KMS-11 (cell line): ENCODE results near the gene TWNK.

Source experiments
- H2AFZ ChIP-seq: fragments of 200-600 bp; sonication (generic); 2 replicates; pipeline ENCODE4 v1.6.1; 2016; ENCODE audit warnings: antibody characterized with exemption, mixed run types, low read depth
- H3K27ac ChIP-seq: fragments of 200-600 bp; sonication (generic); 2 replicates; pipeline ENCODE4 v1.6.1; 2016; ENCODE audit warnings: mild to moderate bottlenecking, mixed run types
- H3K27me3 ChIP-seq: fragments of 200-600 bp; sonication (generic); 2 replicates; pipeline ENCODE4 v1.6.1; 2017; ENCODE audit warnings: mild to moderate bottlenecking, low read depth, mixed run types, moderate library complexity; ENCODE audit not compliant: insufficient read depth
- H3K36me3 ChIP-seq: fragments of 200-600 bp; sonication (generic); 2 replicates; pipeline ENCODE4 v1.6.1; 2017; ENCODE audit warnings: mild to moderate bottlenecking, mixed run types; ENCODE audit not compliant: insufficient read depth
- H3K4me1 ChIP-seq: fragments of 200-600 bp; sonication (generic); 2 replicates; pipeline ENCODE4 v1.6.1; 2016; ENCODE audit warnings: mild to moderate bottlenecking, low read depth, mixed run types; ENCODE audit not compliant: poor library complexity, severe bottlenecking
- H3K4me2 ChIP-seq: fragments of 200-600 bp; sonication (generic); 2 replicates; pipeline ENCODE4 v1.7.0; 2016; ENCODE audit warnings: mild to moderate bottlenecking, mixed run types
- H3K4me3 ChIP-seq: fragments of 200-600 bp; sonication (generic); IDR thresholded peaks from 2 replicates; pipeline ENCODE4 v1.6.1; 2017; ENCODE audit warnings: low read depth, low read length, mixed read lengths; ENCODE audit not compliant: insufficient read depth
- H3K79me2 ChIP-seq: fragments of 200-600 bp; sonication (generic); 2 replicates; pipeline ENCODE4 v1.6.1; 2016; ENCODE audit warnings: low read depth, mixed run types; ENCODE audit not compliant: insufficient read depth
- H3K9ac ChIP-seq: fragments of 200-600 bp; sonication (generic); 2 replicates; pipeline ENCODE4 v1.6.1; 2016; ENCODE audit warnings: mild to moderate bottlenecking, mixed run types
- H4K20me1 ChIP-seq: fragments of 200-600 bp; sonication (generic); 2 replicates; pipeline ENCODE4 v1.6.1; 2016; ENCODE audit warnings: mild to moderate bottlenecking, mixed run types; ENCODE audit not compliant: insufficient read depth
- CTCF ChIP-seq: fragments of 200-600 bp; sonication (generic); conservative IDR thresholded peaks from 2 replicates; pipeline ENCODE4 v1.6.1; 2017; ENCODE audit warnings: low read depth, mild to moderate bottlenecking, antibody characterized with exemption, low read length, moderate library complexity, mixed read lengths

TWNK gene

GRCh38 chr10:100976906-100977305 is 10.4 kb upstream of the TWNK start:
- no peaks in the 10 kb centered on the region for H3K27me3 ChIP-seq
- H3K4me2 ChIP-seq: no peak overlapping the region
- H2AFZ ChIP-seq: no peak overlapping the region
- H3K36me3 ChIP-seq: no peaks in the 10 kb centered on the region
- no peak overlapping the region for H3K4me3 ChIP-seq
- no peak overlapping the region for H3K27ac ChIP-seq
- no peaks in the 10 kb centered on the region for H4K20me1 ChIP-seq
- no peaks in the 10 kb centered on the region for H3K79me2 ChIP-seq
- no peak for TF ChIP-seq CTCF
- no peak overlapping the region for H3K9ac ChIP-seq
- no peaks in the 10 kb centered on the region for H3K4me1 ChIP-seq

GRCh38 chr10:100977436-100977835 is 9.9 kb upstream of the TWNK start:
- H3K27me3 ChIP-seq: no peaks in the 10 kb centered on the region
- H3K27ac ChIP-seq: no peak overlapping the region
- no peak overlapping the region for H3K4me2 ChIP-seq
- no peak overlapping the region for H2AFZ ChIP-seq
- H3K9ac ChIP-seq: no peak overlapping the region
- no peaks in the 10 kb centered on the region for H3K4me1 ChIP-seq
- H3K79me2 ChIP-seq: no peaks in the 10 kb centered on the region
- H3K36me3 ChIP-seq: no peaks in the 10 kb centered on the region
- H3K4me3 ChIP-seq: no peak overlapping the region
- no peak for TF ChIP-seq CTCF
- H4K20me1 ChIP-seq: no peaks in the 10 kb centered on the region

GRCh38 chr10:100978121-100978900 is 9.0 kb upstream of the TWNK start:
- Histone ChIP-seq H3K4me1 (no peaks in the 10 kb centered on the region), H2AFZ (no peak overlapping the region), H4K20me1 (no peaks in the 10 kb centered on the region), H3K9ac (no peak overlapping the region), H3K27ac (no peak overlapping the region), H3K36me3 (no peaks in the 10 kb centered on the region), H3K79me2 (no peaks in the 10 kb centered on the region), H3K4me2 (no peak overlapping the region), H3K27me3 (no peaks in the 10 kb centered on the region), H3K4me3 (no peak overlapping the region)
- no peak for TF ChIP-seq CTCF

- Histone ChIP-seq H3K36me3 (no peaks in the 10 kb centered on the region), H3K27ac (no peak overlapping the region), H3K4me3 (no peak overlapping the region), H3K27me3 (no peaks in the 10 kb centered on the region), H3K79me2 (no peaks in the 10 kb centered on the region), H3K4me1 (no peaks in the 10 kb centered on the region), H2AFZ (no peak overlapping the region), H4K20me1 (no peaks in the 10 kb centered on the region), H3K4me2 (no peak overlapping the region), H3K9ac (no peak overlapping the region)
- TF ChIP-seq CTCF: no peak
Measured at GRCh38 chr10:100978901-100979195, 8.5 kb upstream of the TWNK start.
